Measurements from ENCODE around the gene PRPF8. TPM values are rescaled to one million over a fixed set of nuclear protein-coding genes. Genes with fewer than 3 reads are reported as not detected.

PRPF8 gene
- total RNA-seq, 1 donor from 2014 or later = 114 TPM

GRCh38 chr17:1612400-1612799 lies 72.3 kb downstream of the PRPF8 start:
- intact Hi-C loops (cut with DNase I) = no loop called here
- H3K27me3 ChIP-seq = no peaks in the 10 kb centered on the region
- H3K4me3 ChIP-seq = no peak overlapping the region
- TF ChIP-seq, protein P1, sequence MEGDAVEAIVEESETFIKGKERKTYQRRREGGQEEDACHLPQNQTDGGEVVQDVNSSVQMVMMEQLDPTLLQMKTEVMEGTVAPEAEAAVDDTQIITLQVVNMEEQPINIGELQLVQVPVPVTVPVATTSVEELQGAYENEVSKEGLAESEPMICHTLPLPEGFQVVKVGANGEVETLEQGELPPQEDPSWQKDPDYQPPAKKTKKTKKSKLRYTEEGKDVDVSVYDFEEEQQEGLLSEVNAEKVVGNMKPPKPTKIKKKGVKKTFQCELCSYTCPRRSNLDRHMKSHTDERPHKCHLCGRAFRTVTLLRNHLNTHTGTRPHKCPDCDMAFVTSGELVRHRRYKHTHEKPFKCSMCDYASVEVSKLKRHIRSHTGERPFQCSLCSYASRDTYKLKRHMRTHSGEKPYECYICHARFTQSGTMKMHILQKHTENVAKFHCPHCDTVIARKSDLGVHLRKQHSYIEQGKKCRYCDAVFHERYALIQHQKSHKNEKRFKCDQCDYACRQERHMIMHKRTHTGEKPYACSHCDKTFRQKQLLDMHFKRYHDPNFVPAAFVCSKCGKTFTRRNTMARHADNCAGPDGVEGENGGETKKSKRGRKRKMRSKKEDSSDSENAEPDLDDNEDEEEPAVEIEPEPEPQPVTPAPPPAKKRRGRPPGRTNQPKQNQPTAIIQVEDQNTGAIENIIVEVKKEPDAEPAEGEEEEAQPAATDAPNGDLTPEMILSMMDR (IDR thresholded peaks at IDR 0.05) = no peak
- H3K36me3 ChIP-seq = peaks cover 0 to 8% of the 10 kb centered on the region in 2 donors
- no peak for DNase-seq (ENCODE audit: low spot score in 2 of 2)
- H3K27ac ChIP-seq = no peak overlapping the region
- no peaks in the 10 kb centered on the region for H3K4me1 ChIP-seq
- no peaks in the 10 kb centered on the region for H3K9me3 ChIP-seq

GRCh38 chr17:1611715-1612114 lies 73.0 kb downstream of the PRPF8 start:
- TF ChIP-seq, protein P1 (IDR thresholded peaks at IDR 0.05) = no peak
- Histone ChIP-seq H3K4me3 (no peak overlapping the region), H3K9me3 (no peaks in the 10 kb centered on the region), H3K27ac (no peak overlapping the region), H3K4me1 (no peaks in the 10 kb centered on the region), H3K27me3 (no peaks in the 10 kb centered on the region), H3K36me3 (peaks cover 0 to 8% of the 10 kb centered on the region in 2 donors)
- intact Hi-C loops (cut with DNase I) = no loop called here
- DNase-seq (ENCODE audit: low spot score in 2 of 2) = no peak

DNA sequence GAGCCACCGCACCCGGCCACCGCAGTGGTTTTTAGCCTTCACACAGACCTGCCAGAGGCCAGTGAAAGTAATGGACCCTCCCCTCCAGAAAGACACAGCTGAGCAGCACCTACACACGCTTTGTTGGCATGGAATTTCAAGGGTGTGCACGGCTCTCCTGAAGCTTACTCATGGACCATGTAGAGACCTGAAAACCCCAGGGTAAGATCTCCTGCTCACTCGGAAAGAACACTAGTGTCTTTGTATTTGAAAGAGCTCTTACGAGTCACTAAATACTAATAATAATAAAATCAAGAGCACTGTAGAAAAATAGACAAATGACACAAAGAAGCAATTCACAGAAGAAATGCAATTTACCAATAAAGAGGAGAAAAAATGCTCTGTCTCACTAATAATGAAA lies 76.0 kb downstream of the PRPF8 start:
- no peak overlapping the region for H3K27ac ChIP-seq
- no peaks in the 10 kb centered on the region for H3K9me3 ChIP-seq
- H3K4me3 ChIP-seq = no peak overlapping the region
- intact Hi-C loops (cut with DNase I) = no loop called here
- TF ChIP-seq, protein P1 (IDR thresholded peaks at IDR 0.05) = no peak
- DNase-seq (ENCODE audit: low spot score in 2 of 2) = no peak
- H3K4me1 ChIP-seq = no peaks in the 10 kb centered on the region
- H3K36me3 ChIP-seq = no peaks in the 10 kb centered on the region
- no peaks in the 10 kb centered on the region for H3K27me3 ChIP-seq

- peak overlapping the region in 1 of 2 donors; percentile 37 for H3K27ac ChIP-seq
These were observed 76.7 kb downstream of the PRPF8 start for GRCh38 chr17:1607971-1608320.

DNA sequence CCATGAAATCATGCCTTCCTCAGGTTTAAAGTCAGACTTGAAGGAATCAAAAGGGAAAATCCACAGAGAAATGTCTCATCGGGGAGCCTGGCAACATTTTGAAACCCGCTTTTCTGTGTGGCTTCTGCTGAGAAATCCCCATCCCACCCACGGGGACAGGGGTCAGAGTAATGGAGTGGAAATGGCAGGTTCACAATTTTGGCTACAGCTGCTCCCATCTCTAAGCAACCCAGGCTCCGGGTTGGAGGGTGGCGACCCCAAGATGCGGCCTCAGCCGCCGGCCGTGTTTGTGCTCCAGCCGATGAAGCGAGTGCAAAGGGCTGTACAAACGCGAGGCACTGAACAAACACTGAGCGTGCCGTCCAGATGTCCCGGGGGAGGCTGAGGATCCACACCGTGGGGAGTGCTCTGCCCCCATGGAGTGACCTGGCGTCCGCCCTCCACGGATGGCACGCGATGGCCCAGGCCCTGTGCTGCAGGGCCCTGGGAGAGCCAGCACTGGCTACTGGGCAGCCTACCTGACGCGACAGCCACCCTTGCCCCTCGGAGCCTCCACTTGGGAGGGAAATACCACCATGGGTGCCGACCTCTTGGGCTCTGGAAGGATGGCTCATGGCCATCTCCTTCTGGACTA lies 78.2 kb downstream of the PRPF8 start:
- intact Hi-C loops (cut with DNase I) = no loop called here
- Histone ChIP-seq H3K4me3 (no peak overlapping the region), H3K36me3 (no peaks in the 10 kb centered on the region), H3K27ac (peak overlapping the region; percentile 41 to 45), H3K27me3 (no peaks in the 10 kb centered on the region), H3K9me3 (no peaks in the 10 kb centered on the region), H3K4me1 (no peaks in the 10 kb centered on the region)
- TF ChIP-seq, protein P1 (IDR thresholded peaks at IDR 0.05) = no peak
- no peak for DNase-seq (ENCODE audit: low spot score in 2 of 2)

More at GRCh38 chr17:1607971-1608320, 76.7 kb downstream of the PRPF8 start:
- intact Hi-C loops (cut with DNase I) = no loop called here
- DNase-seq (ENCODE audit: low spot score in 2 of 2) = no peak
- H3K4me3 ChIP-seq = no peak overlapping the region
- H3K9me3 ChIP-seq = no peaks in the 10 kb centered on the region
- H3K4me1 ChIP-seq = no peaks in the 10 kb centered on the region
- no peaks in the 10 kb centered on the region for H3K36me3 ChIP-seq
- TF ChIP-seq, protein P1 (IDR thresholded peaks at IDR 0.05) = no peak
- H3K27me3 ChIP-seq = no peaks in the 10 kb centered on the region
